GM23338 (cell line): ENCODE results near the gene SCGN. TPM values are rescaled to one million over a fixed set of nuclear protein-coding genes. Genes with fewer than 3 reads are reported as not detected.

Experiments used
- ATAC-seq: fragments of 200-7000 bp; cut with Tn5 transposase; 3 replicates; pipeline ENCODE4 v1.9.1; 2020
- DNase-seq: peaks from one replicate; pipeline ENCODE4 v3.0.0-alpha.2; 2015; ENCODE audit warnings: low spot score
- H2AFZ ChIP-seq: fragments of 200-600 bp; sonication (generic); 2 replicates; pipeline ENCODE4 v1.8.0; 2016; ENCODE audit warnings: antibody characterized with exemption, mild to moderate bottlenecking, moderate library complexity
- H3F3A ChIP-seq: fragments of 200-600 bp; sonication (generic); replicated peaks from 2 replicates; pipeline ENCODE4 v1.8.0; 2017; ENCODE audit warnings: antibody characterized with exemption, mixed run types, low read depth
- H3K27ac ChIP-seq: fragments of 200-600 bp; sonication (generic); 2 replicates; pipeline ENCODE4 v1.6.1; 2016; ENCODE audit warnings: low read depth
- H3K27me3 ChIP-seq: fragments of 200-600 bp; sonication (generic); 2 replicates; pipeline ENCODE4 v1.8.0; 2016; ENCODE audit warnings: mild to moderate bottlenecking, mixed run types, moderate library complexity; ENCODE audit not compliant: insufficient read depth
- H3K36me3 ChIP-seq: fragments of 200-600 bp; sonication (generic); 2 replicates; pipeline ENCODE4 v1.8.0; 2016; ENCODE audit warnings: mild to moderate bottlenecking; ENCODE audit not compliant: insufficient read depth
- H3K4me1 ChIP-seq: fragments of 200-600 bp; sonication (generic); 2 replicates; pipeline ENCODE4 v1.8.0; 2016; ENCODE audit warnings: mild to moderate bottlenecking, moderate library complexity; ENCODE audit not compliant: insufficient read depth
- H3K4me2 ChIP-seq: fragments of 200-600 bp; sonication (generic); 2 replicates; pipeline ENCODE4 v1.7.1; 2017; ENCODE audit warnings: mixed run types
- H3K4me3 ChIP-seq: fragments of 200-600 bp; sonication (generic); 2 replicates; pipeline ENCODE4 v1.6.1; 2016; ENCODE audit warnings: mixed run types
- H3K79me2 ChIP-seq: fragments of 200-600 bp; sonication (generic); replicated peaks from 2 replicates; pipeline ENCODE4 v1.8.0; 2017; ENCODE audit warnings: mild to moderate bottlenecking; ENCODE audit not compliant: insufficient read depth
- H3K9me2 ChIP-seq: fragments of 200-600 bp; sonication (generic); 2 replicates; pipeline ENCODE4 v1.8.0; 2017; ENCODE audit not compliant: insufficient read depth
- H4K20me1 ChIP-seq: fragments of 200-600 bp; sonication (generic); replicated peaks from 2 replicates; pipeline ENCODE4 v1.8.0; 2017; ENCODE audit warnings: mild to moderate bottlenecking; ENCODE audit not compliant: insufficient read depth
- H3K27ac Mint-ChIP-seq: 2 replicates; pipeline ENCODE4 v1.8.0; 2020; ENCODE audit warnings: inconsistent platforms, mild to moderate bottlenecking, moderate library complexity, mixed read lengths
- H3K27me3 Mint-ChIP-seq: 3 replicates; pipeline ENCODE4 v1.8.0; 2022; ENCODE audit warnings: low read depth, mild to moderate bottlenecking, moderate library complexity, mixed read lengths, inconsistent platforms; ENCODE audit not compliant: insufficient read depth, poor library complexity
- H3K36me3 Mint-ChIP-seq: 3 replicates; pipeline ENCODE4 v1.8.0; 2021; ENCODE audit warnings: low read depth, mild to moderate bottlenecking, inconsistent platforms, moderate library complexity, mixed read lengths
- H3K4me1 Mint-ChIP-seq: 3 replicates; pipeline ENCODE4 v1.8.0; 2020; ENCODE audit warnings: mild to moderate bottlenecking, inconsistent platforms, mixed read lengths
- H3K4me3 Mint-ChIP-seq: 3 replicates; pipeline ENCODE4 v1.8.0; 2021; ENCODE audit warnings: moderate library complexity, mild to moderate bottlenecking, inconsistent platforms, mixed read lengths
- H3K9me3 Mint-ChIP-seq: 3 replicates; pipeline ENCODE4 v1.8.0; 2020; ENCODE audit warnings: moderate library complexity, mild to moderate bottlenecking, inconsistent platforms, mixed read lengths
- CREB1 ChIP-seq: fragments of 250-450 bp; sonication (Bioruptor Pico); IDR thresholded peaks from 2 replicates; pipeline ENCODE4 v1.5.0; 2020; ENCODE audit warnings: low read depth, mild to moderate bottlenecking, moderate library complexity
- NANOG ChIP-seq: IDR thresholded peaks from 2 replicates; pipeline ENCODE4 v1.6.1; 2016; ENCODE audit warnings: antibody characterized with exemption, borderline replicate concordance
- POLR2AphosphoS5 ChIP-seq: IDR thresholded peaks from 2 replicates; pipeline ENCODE4 v1.6.1; 2016; ENCODE audit warnings: antibody characterized with exemption, low read depth
- ZNF331 ChIP-seq: fragments of 250-450 bp; sonication (Bioruptor Pico); IDR thresholded peaks from 2 replicates; pipeline ENCODE4 v1.5.0; 2020; ENCODE audit warnings: low read depth, mild to moderate bottlenecking, moderate library complexity
- polyA plus RNA-seq: library from polyadenylated mRNA; unstranded; fragments of >200 nt; fragmentation: Nextera tagmentation; extraction: Ambion mirVana; gene quantifications from 2 replicates; pipeline ENCODE4 v1.2.1, GENCODE V29; 2016
- total RNA-seq: library from RNA; depleted of rRNA; stranded (reverse); fragments of >200 nt; shearing (Covaris generic); gene quantifications from 2 replicates; pipeline ENCODE4 v1.2.3, GENCODE V29; 2014
- TF ChIP-seq, protein P1 (sequence below), 2 experiments: fragments of 200-600 bp in 1 of 2; sonication (generic) in 1 of 2; conservative IDR thresholded peaks; 2 replicates each; pipeline versions ENCODE4 v1.5.1 to v1.6.1; 2016 to 2017; ENCODE audit warnings: antibody characterized with exemption in 2 of 2, low read depth in 2 of 2, mild to moderate bottlenecking in 2 of 2, moderate library complexity in 1 of 2
- TF ChIP-seq, protein P2 (sequence below): IDR thresholded peaks from 2 replicates; pipeline ENCODE4 v1.6.1; 2016; ENCODE audit warnings: antibody characterized with exemption

Gene SCGN
- total and polyA plus RNA-seq, 2 experiments from 2014 or later: not detected

DNA sequence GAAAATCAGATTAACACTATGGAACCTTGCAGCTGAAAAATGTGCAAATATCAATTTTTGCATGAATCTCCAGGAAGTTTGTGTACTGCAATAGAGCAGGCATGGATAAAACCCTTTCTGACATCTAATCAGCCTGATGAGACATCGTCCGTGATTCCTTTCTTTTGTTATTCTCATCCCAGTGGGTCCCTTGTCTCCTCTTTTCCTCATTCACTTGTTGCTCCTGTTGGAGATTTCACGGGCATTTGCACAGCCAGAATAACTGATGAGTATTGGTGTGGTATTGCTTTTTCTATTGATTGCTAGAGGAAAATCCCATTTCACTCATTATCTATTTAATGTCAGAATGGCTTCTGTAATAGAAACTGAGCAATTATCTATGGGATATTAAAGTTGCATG lies 39.9 kb downstream of the SCGN start (continued):
- TF ChIP-seq, protein P1, sequence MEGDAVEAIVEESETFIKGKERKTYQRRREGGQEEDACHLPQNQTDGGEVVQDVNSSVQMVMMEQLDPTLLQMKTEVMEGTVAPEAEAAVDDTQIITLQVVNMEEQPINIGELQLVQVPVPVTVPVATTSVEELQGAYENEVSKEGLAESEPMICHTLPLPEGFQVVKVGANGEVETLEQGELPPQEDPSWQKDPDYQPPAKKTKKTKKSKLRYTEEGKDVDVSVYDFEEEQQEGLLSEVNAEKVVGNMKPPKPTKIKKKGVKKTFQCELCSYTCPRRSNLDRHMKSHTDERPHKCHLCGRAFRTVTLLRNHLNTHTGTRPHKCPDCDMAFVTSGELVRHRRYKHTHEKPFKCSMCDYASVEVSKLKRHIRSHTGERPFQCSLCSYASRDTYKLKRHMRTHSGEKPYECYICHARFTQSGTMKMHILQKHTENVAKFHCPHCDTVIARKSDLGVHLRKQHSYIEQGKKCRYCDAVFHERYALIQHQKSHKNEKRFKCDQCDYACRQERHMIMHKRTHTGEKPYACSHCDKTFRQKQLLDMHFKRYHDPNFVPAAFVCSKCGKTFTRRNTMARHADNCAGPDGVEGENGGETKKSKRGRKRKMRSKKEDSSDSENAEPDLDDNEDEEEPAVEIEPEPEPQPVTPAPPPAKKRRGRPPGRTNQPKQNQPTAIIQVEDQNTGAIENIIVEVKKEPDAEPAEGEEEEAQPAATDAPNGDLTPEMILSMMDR (conservative IDR thresholded peaks at IDR 0.05; ENCODE audit: low read depth in 2 of 2): no peak
- no peak for TF ChIP-seq POLR2AphosphoS5

DNA sequence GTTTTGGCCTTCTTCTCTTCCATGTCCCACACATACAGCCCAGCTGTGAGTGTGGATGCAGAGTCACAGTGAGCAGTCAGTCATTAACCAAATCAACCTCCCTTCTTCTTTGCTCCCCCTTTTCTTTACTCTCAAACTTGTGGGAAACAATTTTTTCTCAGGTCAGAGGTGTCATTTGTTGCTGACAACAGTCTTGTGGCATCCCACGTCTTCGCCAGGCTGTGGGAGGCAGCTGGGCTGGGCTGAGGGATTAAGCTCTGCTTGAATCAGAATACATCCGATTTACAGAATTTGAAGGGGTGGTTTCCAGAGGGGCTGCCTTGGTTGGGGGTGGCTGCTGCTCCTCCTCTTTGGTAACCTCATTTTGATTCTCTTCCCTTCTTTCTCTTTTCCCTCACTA lies 40.5 kb downstream of the SCGN start:
- H3K27ac Mint-ChIP-seq: no peak overlapping the region
- Histone ChIP-seq H2AFZ (peak overlapping the region; percentile 73), H3K27ac (no peak overlapping the region), H3K79me2 (no peaks in the 10 kb centered on the region), H3K9me2 (no peaks in the 10 kb centered on the region), H3K27me3 (no peaks in the 10 kb centered on the region), H3F3A (no peaks in the 10 kb centered on the region), H3K36me3 (no peaks in the 10 kb centered on the region), H3K4me3 (no peak overlapping the region), H3K4me2 (no peak overlapping the region), H4K20me1 (no peaks in the 10 kb centered on the region), H3K4me1 (no peaks in the 10 kb centered on the region)
- H3K27me3 Mint-ChIP-seq: no peaks in the 10 kb centered on the region
- H3K4me1 Mint-ChIP-seq: peaks cover 3% of the 10 kb centered on the region
- ATAC-seq: peak; percentile 70
- no peaks in the 10 kb centered on the region for H3K9me3 Mint-ChIP-seq
- H3K4me3 Mint-ChIP-seq: no peak overlapping the region
- DNase-seq: no peak
- no peaks in the 10 kb centered on the region for H3K36me3 Mint-ChIP-seq
- TF ChIP-seq, protein P2, sequence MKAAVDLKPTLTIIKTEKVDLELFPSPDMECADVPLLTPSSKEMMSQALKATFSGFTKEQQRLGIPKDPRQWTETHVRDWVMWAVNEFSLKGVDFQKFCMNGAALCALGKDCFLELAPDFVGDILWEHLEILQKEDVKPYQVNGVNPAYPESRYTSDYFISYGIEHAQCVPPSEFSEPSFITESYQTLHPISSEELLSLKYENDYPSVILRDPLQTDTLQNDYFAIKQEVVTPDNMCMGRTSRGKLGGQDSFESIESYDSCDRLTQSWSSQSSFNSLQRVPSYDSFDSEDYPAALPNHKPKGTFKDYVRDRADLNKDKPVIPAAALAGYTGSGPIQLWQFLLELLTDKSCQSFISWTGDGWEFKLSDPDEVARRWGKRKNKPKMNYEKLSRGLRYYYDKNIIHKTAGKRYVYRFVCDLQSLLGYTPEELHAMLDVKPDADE: no peak
- TF ChIP-seq, protein P1 (conservative IDR thresholded peaks at IDR 0.05; ENCODE audit: low read depth in 2 of 2): no peak
- no peak for TF ChIP-seq CREB1
- no peak for TF ChIP-seq ZNF331 (CRISPR knock-in tag)

DNA sequence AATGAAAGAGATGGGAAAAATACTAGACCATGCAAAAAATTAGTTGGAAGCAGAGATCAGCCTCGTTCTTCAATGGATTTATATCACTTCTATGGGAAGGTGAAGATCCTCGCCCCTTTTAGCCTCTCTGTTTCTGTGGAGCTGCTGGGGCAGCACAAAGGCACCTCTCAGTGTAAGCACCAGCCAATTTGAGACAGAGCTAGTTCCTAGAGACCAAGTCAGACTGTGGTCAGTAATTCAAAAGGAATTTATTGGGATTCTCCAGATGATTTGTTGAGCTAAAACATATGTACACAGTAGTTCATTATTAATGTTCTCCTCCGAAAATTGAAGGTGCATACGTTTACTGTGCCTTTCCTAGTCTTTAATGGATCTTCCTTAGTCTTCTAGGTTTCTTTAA lies 42.4 kb downstream of the SCGN start:
- Histone ChIP-seq H3K27me3 (no peaks in the 10 kb centered on the region), H4K20me1 (no peaks in the 10 kb centered on the region), H3F3A (no peaks in the 10 kb centered on the region), H3K27ac (no peak overlapping the region), H3K79me2 (no peaks in the 10 kb centered on the region), H3K4me2 (no peak overlapping the region), H3K4me1 (no peaks in the 10 kb centered on the region), H3K4me3 (no peak overlapping the region), H3K36me3 (no peaks in the 10 kb centered on the region), H2AFZ (no peak overlapping the region), H3K9me2 (no peaks in the 10 kb centered on the region)
- Mint-ChIP-seq H3K27ac (no peak overlapping the region), H3K9me3 (no peaks in the 10 kb centered on the region), H3K27me3 (no peaks in the 10 kb centered on the region), H3K4me3 (no peak overlapping the region), H3K36me3 (no peaks in the 10 kb centered on the region), H3K4me1 (peaks cover 3% of the 10 kb centered on the region)
- no peak for DNase-seq
- TF ChIP-seq, protein P2: no peak
- no peak for TF ChIP-seq NANOG
- ATAC-seq: no peak
